Renal cortex interstitium (tissue), 11 donors: Measurements from ENCODE around the gene LONP1. TPM values are rescaled to one million over a fixed set of nuclear protein-coding genes. Genes with fewer than 3 reads are reported as not detected.

ENCODE experiments used
- DNase-seq, 11 donors: peaks; one replicate each; pipeline ENCODE4 v3.0.0-alpha.2; 2013; ENCODE audit warnings: low read depth in 9 of 11, low spot score in 4 of 11; ENCODE audit errors: extremely low read depth in 1 of 11
- polyA plus RNA-seq, 3 donors: library from polyadenylated mRNA; unstranded; fragments of 120-200 nt; gene quantifications; one replicate each; pipeline ENCODE4 v1.2.1, GENCODE V29; 2013; ENCODE audit not compliant: insufficient read length in 3 of 3

Gene LONP1
- polyA plus RNA-seq, 3 donors: 44.3 to 75.0 (median 68.9) TPM

DNA sequence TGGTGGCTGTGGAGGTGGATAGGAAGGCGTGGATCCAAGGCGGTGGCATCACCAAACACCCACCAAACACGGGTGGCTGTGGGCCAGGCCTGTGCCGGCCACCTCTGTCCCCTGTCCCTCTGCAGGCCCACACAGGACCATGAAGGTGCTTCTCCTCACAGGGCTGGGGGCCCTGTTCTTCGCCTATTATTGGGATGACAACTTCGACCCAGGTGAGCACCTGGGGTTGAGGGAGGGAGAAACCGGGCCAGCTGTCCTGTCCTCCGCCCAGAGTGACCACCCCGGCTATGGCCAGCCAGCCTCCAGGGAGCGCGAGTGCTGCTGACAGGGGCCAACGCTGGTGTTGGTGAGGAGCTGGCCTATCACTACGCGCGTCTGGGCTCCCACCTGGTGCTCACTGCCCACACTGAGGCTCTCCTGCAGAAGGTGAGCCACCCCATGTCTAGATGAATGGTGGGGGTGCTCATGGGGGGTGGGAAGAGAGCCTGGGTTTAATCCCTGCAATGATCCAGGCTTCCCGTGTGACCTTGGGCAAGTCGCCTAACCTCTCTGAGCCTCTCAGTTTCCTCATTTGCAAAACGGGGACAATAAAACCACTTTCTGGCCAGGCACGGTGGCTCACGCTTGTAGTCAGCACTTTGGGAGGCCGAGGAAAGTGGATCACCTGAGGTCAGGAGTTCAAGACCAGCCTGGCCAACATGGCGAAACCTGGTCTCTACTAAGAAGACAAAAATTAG lies 35.1 kb downstream of the LONP1 start:
- DNase-seq: no peak

DNA sequence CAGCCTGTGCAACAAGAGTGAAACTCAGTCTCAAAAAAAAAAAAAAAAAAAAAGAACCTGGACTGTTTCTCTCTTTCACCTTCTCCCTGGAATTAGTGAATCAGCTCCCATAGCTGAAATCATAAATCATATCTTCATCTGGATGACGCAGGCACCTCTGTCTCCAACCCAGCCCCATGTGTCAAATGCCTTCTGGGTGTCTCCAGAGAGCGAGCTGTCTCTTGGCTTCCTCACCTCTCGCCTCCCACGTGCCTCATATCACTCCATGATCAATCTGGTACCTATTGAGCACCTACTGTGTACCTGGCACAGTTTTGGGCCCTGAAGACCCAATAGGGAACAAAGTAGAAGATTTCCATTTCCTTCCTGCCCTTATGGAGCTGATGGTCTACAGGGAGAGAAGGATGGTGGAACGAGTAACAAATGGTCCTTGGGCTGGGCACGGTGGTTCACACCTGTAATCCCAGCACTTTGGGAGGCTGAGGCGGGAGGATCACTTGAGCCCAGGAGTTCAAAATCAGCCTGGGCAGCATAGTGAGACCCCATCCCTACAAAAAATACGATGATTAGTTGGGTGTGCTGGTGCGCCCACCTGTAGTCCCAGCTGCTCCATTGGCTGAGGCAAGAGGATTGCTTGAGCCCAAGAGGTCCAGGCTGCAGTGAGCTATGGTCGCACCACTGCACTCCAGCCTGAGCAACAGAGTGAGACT lies 36.6 kb downstream of the LONP1 start:
- DNase-seq: no peak

GRCh38 chr19:5682107-5682482 lies 37.9 kb downstream of the LONP1 start:
- DNase-seq: no peak

DNA sequence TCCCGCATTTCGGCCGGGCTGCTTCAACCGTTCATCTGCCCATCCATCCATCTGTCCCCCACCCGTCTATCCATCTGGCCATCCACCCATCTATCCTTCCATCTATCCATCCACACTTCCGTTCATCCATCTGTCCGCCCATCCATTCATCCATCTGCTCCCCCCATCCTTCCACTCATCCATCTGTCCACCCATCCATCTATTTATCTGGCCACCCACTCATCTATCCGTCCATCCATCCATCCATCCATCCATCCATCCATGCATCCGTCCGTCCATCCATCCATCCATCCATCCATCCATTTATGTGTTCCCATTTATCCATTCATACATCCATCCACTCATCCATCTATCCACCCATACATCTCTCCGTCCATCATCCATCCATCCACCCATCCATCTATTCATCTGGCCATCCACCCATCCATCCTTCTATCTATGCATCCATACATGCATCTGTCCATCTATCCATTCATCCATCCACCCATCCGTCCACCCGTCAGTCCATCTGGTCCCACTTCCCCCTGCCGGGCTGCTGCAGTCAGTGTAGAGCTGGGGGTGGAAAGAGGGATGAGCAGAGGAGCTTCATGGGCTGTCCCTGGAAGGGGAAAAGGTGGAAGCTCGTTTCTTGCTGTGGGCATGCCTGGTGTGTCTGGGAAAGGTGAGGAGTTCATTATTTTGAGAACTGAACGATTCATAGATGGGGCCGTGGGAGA lies 38.4 kb downstream of the LONP1 start:
- DNase-seq: no peak

GRCh38 chr19:5680437-5681368 lies 39.2 kb downstream of the LONP1 start, which contains the start of the genes HSD11B1L and MICOS13:
Gene HSD11B1L, plus strand, starts transcription at chr19:5681027. Its CDS starts 3,806 bp downstream, at chr19:5684833.
Gene MICOS13, minus strand, starts transcription at chr19:5680516. Its CDS starts 30 bp downstream, at chr19:5680486.
- DNase-seq: peak; percentile 96 to 98 (median 97)

DNA sequence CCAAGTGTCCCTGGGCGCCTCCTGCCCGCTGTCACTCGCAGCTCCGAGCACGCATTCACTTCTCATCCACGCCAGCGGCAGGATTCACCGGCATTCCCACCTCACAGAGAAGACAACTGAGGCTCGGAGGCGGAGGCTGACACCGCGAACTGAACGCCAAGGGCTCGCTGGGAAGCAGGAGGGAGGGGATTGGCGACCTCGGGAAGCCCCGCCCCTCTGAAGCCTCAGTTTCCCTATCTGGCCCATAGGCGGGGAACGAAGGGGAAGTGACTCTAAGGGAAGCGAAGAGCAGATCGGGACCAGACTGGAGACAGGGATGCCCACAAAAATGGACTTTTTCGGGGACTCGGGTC lies 39.9 kb downstream of the LONP1 start:
- no peak for DNase-seq

DNA sequence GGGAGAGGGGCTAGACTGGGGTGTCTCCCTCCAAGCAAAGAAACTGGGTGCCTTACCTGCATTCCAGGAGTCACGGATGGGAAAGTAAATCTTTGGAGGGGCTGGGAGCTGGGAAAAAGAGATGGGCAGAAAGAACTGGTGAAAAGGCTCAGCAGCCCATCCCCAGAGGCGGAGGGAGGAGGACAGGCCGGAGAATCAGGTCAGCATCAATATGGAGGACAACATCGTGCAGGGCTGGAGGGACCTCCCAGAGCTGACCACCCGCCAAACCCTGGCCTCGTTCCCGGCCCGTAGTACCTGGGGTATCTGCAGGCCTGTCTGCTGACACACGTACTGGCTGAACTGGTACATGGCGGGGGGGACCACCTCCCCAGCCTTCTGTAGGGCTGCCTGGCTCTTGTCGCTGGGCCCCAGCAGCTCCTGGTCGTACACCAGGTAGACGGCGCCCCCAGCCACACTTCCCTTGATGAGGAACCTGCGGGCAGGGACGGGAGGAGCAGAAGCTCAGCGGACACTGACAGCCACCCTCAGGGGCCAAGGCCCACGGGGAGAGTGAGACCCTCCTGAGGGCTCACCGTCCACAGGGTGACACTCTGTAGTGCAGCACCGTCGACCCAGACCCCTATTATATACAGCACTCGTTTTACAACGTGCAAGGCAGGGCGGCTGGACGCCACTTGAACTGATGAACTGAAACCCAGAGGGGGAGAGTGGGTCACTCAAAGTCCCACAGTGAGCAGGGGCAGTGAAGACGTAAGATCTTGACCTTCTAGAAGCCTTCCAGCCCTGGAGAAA lies 40.5 kb downstream of the LONP1 start:
- no peak for DNase-seq

- DNase-seq: no peak
These were observed 41.8 kb downstream of the LONP1 start for GRCh38 chr19:5678071-5678718.

DNA sequence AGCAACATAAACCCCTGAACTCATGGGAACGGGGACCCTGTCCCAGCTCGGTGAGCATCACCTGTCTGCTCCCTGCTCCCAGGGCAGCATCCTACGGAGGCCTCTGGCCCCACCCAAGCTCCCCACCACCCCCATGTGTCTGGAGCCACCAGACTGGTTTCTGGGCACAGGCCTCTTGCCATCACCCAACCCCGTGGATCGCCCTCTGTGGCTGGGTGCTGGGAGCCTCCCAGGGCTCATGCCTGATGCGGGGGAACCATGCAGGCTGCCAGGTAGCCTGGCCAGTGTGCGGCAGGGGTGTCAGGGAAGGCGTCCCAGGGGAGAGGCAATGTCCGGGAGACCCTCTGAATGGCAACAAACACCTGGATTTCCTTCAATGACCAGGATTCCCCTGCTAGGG lies 42.4 kb downstream of the LONP1 start:
- no peak for DNase-seq

GRCh38 chr19:5677136-5677535 lies 42.8 kb downstream of the LONP1 start:
- no peak for DNase-seq

DNA sequence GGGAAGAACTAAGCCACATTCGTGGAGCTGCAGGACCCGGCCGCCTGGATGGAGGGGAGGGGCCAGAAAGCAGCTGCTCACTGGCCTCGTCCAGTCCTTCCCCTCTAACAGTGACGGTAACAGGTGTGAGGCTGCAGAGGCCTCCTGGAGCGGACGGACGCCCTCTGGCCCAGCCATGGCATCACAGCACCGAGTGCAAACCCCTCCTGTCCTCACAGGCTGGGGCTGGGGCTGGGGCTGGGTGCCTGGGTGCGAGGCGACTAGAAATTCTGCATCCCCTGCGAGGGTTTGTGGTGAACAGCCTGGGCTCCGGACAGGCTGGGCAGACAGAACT lies 43.2 kb downstream of the LONP1 start:
- no peak for DNase-seq

DNA sequence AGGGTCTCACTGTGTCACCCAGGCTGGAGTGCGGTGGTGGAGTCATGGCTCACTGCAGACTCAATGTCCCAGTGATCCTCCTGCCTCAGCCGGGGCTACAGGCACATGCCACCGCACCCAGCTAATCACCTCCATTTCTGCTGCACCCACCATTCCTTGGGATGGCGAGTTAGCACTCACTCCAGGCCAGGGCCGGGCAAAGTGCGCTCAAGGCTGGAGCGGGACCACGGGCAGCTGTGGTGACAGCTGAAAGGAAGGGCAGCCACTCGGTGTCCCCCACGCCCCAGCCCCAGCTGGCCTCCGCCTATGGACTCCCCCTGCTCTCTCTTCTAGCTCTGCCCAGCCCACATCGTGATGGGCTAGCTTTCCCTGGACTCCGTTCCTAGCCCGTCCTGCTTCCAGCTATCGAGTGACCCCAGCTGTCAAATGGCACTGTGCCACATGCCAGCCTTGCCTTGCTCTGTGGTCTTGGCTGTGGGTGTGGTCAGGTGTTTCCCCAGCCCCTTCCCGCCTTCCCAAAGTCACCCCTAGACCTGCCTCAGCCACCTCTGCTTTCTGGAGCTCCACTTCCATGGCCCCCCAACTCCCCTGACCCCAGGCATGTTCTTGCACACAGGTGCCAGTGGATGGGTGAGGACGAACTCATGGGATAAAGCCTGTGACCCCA lies 43.7 kb downstream of the LONP1 start:
- DNase-seq: no peak

DNA sequence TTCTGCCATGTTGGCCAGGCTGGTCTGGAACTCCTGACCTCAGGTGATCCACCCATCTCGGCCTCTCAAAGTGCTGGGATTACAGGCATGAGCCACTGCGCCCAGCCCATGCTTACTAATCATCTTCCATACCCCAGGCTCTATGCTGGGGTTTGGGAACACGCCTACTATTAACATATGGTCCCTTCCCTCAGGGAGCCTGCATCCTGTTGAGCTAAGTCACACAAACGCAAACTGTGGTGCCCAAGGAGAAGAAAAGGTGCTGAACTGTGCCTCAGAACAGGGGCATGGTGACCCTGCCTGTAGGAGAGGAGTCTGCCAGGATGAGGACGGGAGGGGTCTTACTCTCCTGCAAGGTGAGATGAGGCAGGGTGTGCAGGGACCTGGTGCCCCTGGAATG lies 45.2 kb downstream of the LONP1 start:
- no peak for DNase-seq

DNA sequence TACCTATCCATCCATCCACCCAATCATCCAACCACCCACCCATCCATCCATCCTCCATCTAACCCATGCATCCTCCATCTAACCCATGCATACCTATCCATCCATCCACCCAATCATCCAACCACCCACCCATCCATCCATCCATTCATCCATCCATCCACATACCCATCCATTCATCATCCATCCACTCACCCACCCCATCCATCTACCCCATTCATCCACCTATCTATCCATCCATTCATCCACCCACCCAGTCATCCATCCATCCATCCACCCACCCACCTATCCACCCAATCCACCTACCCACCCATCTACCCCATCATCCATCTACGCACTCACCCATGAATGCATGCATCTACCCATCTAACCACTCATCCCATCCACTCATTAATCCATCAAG lies 46.2 kb downstream of the LONP1 start:
- DNase-seq: no peak

- no peak for DNase-seq
These were observed 47.1 kb downstream of the LONP1 start for GRCh38 chr19:5672708-5673459.

DNA sequence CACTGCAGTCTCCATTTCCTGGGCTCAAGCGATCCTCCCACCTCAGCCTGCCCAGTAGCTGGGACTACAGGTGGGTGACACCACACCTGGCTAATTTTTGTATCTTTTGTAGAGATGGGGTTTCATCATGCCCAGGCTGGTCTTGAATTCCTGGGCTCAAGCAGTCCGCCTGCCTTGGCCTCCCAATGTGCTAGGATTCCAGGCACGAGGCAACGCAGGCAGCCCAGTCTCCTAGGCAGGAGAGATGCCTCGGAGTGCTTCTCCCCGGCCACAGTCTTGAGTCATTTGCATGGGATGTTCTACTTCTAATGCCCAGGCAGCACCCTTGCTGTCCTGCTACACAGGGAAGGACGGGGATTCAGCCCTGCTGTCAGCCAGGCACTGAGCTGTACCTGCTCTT lies 48.3 kb downstream of the LONP1 start:
- no peak for DNase-seq

- no peak for DNase-seq
These were observed 50.7 kb downstream of the LONP1 start for GRCh38 chr19:5669212-5669611.
